GM12873 (cell line): ENCODE data around the gene EFNB1.

Experiments
- TF ChIP-seq, protein P1 (sequence below): IDR thresholded peaks from 2 replicates; pipeline ENCODE4 v1.5.1; 2012; ENCODE audit warnings: low read depth, mild to moderate bottlenecking, moderate library complexity, low read length, control low read depth; ENCODE audit not compliant: insufficient read depth; ENCODE audit errors: missing control alignments

Gene EFNB1

DNA sequence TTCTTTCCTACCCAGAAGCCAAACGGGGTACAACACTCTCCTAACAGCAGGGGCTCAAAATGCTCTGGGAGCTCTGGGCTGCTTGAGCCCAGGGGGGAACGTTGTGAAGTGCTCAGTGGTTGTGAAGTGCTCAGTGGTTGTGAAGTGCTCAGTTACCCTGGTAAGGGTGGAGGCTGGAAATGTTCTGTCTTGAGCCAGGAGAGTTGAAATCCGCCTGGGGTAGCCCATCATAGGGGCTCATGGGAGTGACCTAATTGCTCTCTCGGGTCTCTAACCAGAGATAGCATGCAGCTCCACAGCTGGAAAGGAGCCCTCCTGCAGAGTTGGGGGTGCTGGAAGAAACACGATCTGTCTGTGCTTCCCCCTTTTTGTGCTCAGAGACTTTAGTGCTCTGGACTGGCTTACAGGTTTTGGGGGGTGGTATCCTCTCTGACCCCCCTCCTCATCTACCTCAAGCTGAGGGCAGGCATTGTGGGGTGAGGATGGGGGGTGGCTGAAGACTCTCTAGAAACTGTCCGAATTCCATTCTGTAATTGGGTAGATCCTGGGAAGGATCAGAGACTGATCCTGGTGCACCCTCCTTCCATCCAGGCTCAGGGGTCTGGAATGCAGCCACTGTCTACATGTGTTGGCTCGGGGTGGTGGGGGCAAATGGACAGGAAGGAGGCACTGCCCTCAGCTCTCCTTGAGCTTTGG, 2.7 kb downstream of the EFNB1 start:
- TF ChIP-seq, protein P1, sequence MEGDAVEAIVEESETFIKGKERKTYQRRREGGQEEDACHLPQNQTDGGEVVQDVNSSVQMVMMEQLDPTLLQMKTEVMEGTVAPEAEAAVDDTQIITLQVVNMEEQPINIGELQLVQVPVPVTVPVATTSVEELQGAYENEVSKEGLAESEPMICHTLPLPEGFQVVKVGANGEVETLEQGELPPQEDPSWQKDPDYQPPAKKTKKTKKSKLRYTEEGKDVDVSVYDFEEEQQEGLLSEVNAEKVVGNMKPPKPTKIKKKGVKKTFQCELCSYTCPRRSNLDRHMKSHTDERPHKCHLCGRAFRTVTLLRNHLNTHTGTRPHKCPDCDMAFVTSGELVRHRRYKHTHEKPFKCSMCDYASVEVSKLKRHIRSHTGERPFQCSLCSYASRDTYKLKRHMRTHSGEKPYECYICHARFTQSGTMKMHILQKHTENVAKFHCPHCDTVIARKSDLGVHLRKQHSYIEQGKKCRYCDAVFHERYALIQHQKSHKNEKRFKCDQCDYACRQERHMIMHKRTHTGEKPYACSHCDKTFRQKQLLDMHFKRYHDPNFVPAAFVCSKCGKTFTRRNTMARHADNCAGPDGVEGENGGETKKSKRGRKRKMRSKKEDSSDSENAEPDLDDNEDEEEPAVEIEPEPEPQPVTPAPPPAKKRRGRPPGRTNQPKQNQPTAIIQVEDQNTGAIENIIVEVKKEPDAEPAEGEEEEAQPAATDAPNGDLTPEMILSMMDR, result no peak

DNA sequence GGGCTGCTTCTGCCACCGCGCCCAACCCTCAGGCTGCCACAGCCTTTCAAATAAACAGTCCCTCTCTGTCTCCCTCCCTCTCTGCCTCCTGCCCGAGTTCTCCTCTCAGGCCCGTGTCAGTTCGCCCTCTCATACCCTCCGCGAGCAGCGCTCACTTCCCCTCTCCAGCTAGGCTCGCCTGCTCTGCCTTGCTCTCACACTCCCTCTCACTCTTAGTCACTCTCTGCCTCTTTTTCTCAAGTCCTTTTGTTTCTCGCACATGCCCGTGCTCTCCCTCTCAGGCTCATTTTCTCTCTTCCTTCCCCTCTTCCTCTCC, 3.2 kb downstream of the EFNB1 start:
- TF ChIP-seq, protein P1, result no peak

DNA sequence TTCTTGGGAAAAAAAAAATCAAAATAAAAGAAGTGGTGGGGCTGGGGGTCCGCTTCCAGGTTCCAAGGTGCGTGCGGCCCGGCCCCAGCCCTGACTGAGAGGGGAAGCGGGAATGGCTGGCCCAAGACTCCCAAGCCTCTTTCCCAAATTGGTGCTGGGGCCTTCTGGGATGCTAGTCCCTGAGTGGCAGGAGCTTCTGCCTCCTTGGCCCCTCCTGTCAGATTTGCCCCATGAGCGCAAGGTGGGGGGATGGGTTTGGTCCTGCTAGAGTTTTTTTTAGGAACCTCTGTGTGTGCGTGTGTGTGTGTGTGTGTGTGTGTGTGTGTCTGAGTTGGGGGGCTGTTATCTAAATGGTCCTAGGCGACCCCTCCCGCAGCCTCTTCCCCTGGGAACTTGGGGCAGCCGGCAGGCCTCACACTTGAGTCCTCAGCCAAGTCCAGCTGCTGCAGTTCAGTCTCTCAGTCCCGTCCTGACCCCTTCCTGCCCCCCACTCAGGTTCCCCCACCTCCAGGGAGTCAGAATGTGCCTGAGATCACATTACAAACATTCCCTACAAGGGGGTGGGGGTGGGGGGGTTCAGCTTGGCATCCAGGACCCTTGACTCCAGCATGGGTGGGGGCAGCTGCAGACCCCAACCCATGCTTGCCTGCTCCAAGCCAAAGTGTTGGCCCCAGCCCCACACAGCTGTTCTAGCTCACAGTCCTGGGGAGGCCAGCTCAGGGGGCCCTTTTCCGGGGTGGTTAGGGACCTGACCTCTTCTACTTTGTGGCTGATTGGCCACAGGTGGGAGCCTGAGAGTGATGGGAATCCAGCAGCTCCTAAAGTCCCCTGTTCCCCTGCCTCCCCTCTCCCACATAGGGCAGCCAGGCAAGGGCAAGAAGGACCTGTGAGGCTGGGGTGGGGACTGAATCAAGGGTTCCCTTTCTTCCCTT, 4.0 kb downstream of the EFNB1 start:
- TF ChIP-seq, protein P1, result no peak

DNA sequence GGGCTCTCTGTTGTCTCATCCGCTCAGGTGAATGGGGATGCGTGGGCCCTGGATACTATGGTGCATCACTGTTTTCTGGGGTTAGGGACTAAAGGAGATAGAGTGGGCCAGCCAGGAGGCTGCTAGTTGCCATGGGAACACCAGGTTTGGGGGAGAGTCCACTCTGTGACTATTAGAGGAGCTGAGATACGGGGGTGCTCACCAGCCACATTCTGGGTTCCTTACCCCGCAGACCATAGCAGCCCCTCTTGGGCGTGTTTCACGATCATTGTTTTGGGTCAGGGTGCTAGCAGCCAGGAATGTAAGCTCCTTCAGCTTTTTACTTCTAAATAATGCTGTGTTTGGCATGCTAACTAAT, 4.6 kb downstream of the EFNB1 start:
- TF ChIP-seq, protein P1, result no peak

DNA sequence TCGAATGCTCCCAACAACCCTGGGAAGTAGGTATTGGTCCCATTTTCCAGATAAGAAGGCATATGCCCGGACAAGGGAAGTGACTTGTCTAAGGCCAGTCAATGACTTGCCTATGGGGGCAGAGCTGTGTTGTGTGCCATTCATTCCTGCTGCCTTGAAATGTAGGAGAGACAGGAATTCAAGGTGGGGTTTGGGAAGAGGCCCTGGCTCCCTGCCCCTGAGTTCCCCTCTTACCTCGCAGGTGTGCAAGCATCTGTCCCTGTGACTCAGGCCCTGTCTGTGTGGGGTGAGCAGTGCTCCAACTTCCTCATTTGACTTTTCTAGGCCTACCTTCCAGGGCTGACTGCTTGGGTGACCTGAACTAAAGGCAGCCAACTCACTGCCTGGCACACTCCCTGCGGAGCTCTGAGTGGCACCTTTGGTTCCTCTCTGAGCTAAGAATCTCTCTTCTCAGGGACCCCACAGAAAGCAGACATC, 5.1 kb downstream of the EFNB1 start:
- TF ChIP-seq, protein P1, result no peak

DNA sequence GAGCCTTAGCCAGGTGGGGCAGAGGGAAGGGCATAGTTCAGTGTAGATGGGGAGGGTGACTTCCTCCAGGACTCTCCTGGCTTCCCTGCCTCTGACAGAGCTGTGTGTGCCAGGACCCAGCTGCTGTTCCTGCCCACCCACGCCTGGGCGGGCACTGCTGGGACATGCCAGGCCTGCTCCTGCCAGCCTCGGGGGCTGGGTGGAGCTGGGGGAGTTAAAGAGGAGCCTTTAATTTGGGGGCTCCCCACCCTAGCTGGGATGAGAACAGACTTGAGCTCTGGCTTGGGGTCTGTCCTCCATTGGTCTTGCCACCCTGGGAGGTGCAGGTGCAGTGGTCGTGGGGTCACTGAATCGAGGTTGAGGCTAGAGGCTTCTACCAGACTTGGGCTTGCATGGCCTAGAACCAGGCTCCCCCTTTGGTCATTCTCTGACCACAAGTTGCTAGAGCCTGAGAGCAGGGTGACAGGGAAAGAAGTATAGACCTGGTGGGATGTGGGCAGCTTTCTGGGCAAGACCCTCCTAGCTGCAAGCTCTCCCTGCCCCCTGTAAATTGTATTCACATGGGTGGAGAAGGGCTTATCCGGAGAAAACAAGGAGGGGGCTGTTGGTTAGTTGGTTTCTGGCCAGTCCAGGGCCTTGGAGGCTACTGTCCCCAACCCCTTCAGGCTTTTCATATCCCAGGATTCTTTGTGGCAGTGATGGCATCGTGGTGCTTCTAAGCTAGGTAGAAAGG, 5.7 kb downstream of the EFNB1 start:
- TF ChIP-seq, protein P1, result no peak

DNA sequence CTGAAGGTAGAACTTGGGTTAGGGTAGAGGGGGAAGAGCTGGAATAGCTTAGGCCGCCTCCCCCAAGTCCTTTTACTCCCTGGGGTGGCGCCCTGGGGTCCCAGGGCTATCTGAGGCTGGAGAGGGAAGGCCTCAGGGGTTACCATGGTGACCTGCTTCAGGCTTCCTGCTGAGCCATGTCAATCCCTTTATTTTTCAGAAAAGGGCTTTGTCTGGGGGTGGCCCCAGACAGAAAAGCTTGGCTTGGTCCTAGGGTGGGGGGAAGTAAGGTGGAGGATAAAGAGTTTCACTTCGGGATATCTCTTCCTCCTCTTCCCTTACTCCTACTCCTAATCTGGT, 6.3 kb downstream of the EFNB1 start:
- TF ChIP-seq, protein P1, result no peak
